OCI-LY7 (cell line): ENCODE measurements around the gene ZNF771. TPM values are rescaled to one million over a fixed set of nuclear protein-coding genes. Genes with fewer than 3 reads are reported as not detected.
A peak's percentile ranks its signal among the peaks of the same experiment; 100 is the strongest.

Source experiments
- BruUV-seq: library from RNA; stranded (reverse); fragments of 400-500 nt; replicated peaks from 2 replicates; lab custom pipeline; 2021; lab: Mats Ljungman, UMichigan
- CTCF ChIA-PET: fragments of 300-600 bp; sonication (Branson Sonifier 250); formaldehyde crosslinking; loops from one replicate; lab custom pipeline; 2022; ENCODE audit warnings: antibody characterized with exemption; ENCODE audit not compliant: unreplicated experiment; lab: Charles Lee
- POLR2A ChIA-PET: fragments of 300-600 bp; sonication (Branson Sonifier 250); formaldehyde crosslinking; loops from one replicate; lab custom pipeline; 2022; ENCODE audit warnings: antibody characterized with exemption; lab: Charles Lee
- DNase-seq: peaks from one replicate; pipeline ENCODE4 v3.0.0-alpha.2; 2015; ENCODE audit warnings: low spot score
- H2AFZ ChIP-seq: fragments of 200-600 bp; sonication (generic), shearing (Covaris generic); 2 replicates; pipeline ENCODE4 v1.6.1; 2014; ENCODE audit warnings: mild to moderate bottlenecking, antibody characterized with exemption, low read length, moderate library complexity
- H3K27ac ChIP-seq: fragments of 200-600 bp; sonication (generic); 2 replicates; pipeline ENCODE4 v1.5.1; 2014; ENCODE audit warnings: mixed run types, low read depth, mild to moderate bottlenecking, moderate library complexity, low read length, inconsistent platforms; ENCODE audit not compliant: poor library complexity, severe bottlenecking
- H3K36me3 ChIP-seq: fragments of 200-600 bp; sonication (generic); 2 replicates; pipeline ENCODE4 v1.6.1; 2014; ENCODE audit warnings: mild to moderate bottlenecking, antibody characterized with exemption, low read length, moderate library complexity, mixed read lengths; ENCODE audit not compliant: insufficient read depth
- H3K4me1 ChIP-seq: fragments of 200-600 bp; sonication (generic); 2 replicates; pipeline ENCODE4 v1.5.1; 2014; ENCODE audit warnings: mild to moderate bottlenecking, low read length; ENCODE audit not compliant: insufficient read depth, poor library complexity, severe bottlenecking
- H3K4me2 ChIP-seq: fragments of 200-600 bp; sonication (generic); 2 replicates; pipeline ENCODE4 v1.6.1; 2014; ENCODE audit warnings: mild to moderate bottlenecking, low read length
- H3K4me3 ChIP-seq: fragments of 200-600 bp; sonication (generic); 2 replicates; pipeline ENCODE4 v1.5.1; 2014; ENCODE audit warnings: mild to moderate bottlenecking, low read depth, low read length; ENCODE audit not compliant: poor library complexity, severe bottlenecking
- H3K79me2 ChIP-seq: fragments of 200-600 bp; sonication (generic); 2 replicates; pipeline ENCODE4 v1.6.1; 2016; ENCODE audit warnings: low read depth, mild to moderate bottlenecking, low read length, moderate library complexity, mixed read lengths; ENCODE audit not compliant: insufficient read depth
- H3K9me2 ChIP-seq: fragments of 200-600 bp; sonication (generic); 2 replicates; pipeline ENCODE4 v1.6.1; 2016; ENCODE audit warnings: mild to moderate bottlenecking, low read length, mixed read lengths; ENCODE audit not compliant: insufficient read depth
- H3K9me3 ChIP-seq: fragments of 200-600 bp; sonication (generic); 2 replicates; pipeline ENCODE4 v1.6.1; 2014; ENCODE audit warnings: mild to moderate bottlenecking, mixed run types, low read length, mixed read lengths
- H4K20me1 ChIP-seq: fragments of 200-600 bp; sonication (generic); 2 replicates; pipeline ENCODE4 v1.6.1; 2014; ENCODE audit warnings: mild to moderate bottlenecking, antibody characterized with exemption, low read length, moderate library complexity, mixed read lengths; ENCODE audit not compliant: insufficient read depth
- EZH2phosphoT487 ChIP-seq: fragments of 200-600 bp; sonication (generic); IDR thresholded peaks from 2 replicates; pipeline ENCODE4 v1.6.1; 2018; ENCODE audit warnings: low read depth, borderline replicate concordance, mild to moderate bottlenecking, mixed run types, antibody characterized with exemption, low read length, moderate library complexity, mixed read lengths
- intact Hi-C: fragments of 100-400 bp; cut with micrococcal nuclease; formaldehyde crosslinking; loops from one replicate; pipeline ENCODE4 v1.10.0; 2022; ENCODE audit not compliant: unreplicated experiment
- total RNA-seq, 2 experiments: library from RNA; depleted of rRNA in 1 of 2; stranded (reverse); fragments of >200 nt in 1 of 2; shearing (Covaris generic) in 1 of 2; gene quantifications; 2 replicates each; pipeline ENCODE4 v1.2.3, GENCODE V29; 2014 to 2022
- TF ChIP-seq, protein P1 (sequence below): fragments of 200-600 bp; sonication (generic); conservative IDR thresholded peaks from 2 replicates; pipeline ENCODE4 v1.5.1; 2014; ENCODE audit warnings: mild to moderate bottlenecking, antibody characterized with exemption, low read length, moderate library complexity, mixed read lengths

ZNF771 gene
- total RNA-seq, 2 experiments from 2014 or later: 6.4 to 10.8 TPM

DNA sequence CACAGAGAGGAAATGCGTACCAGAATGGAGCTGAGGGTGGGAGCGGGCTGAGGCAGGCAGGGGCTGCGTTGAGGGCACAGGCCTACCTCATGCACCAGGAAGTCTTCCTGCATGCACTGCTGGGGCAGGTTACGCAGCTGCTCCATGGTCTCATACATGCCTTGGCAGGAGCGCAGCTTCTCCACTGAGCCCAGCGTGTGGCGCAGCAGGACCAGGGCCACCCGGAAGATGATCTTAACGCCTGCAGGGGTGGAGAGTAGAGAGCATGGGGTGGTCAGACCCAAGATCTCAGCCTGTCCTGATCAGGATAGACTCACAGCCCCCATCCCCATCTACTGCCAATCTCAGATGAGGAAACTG lies 48.8 kb upstream of the ZNF771 start:
- DNase-seq: no peak
- ChIA-PET POLR2A (no interaction called here), CTCF (no interaction called here)
- Histone ChIP-seq H3K9me3 (no peaks in the 10 kb centered on the region), H3K79me2 (peaks cover 35% of the 10 kb centered on the region), H3K4me2 (no peak overlapping the region), H3K36me3 (peaks cover 79% of the 10 kb centered on the region), H3K9me2 (no peaks in the 10 kb centered on the region), H2AFZ (no peak overlapping the region), H3K27ac (no peak overlapping the region), H3K4me1 (peaks cover 30% of the 10 kb centered on the region), H3K4me3 (no peak overlapping the region), H4K20me1 (no peaks in the 10 kb centered on the region; the same call in 1 of the 2 replicates)
- intact Hi-C loops: loop anchor here (10.0 kb wide), 1 partner anchor 294 kb away; the partner anchor contains the start of gene ALDOA
- no peak for TF ChIP-seq EZH2phosphoT487
- TF ChIP-seq, protein P1, sequence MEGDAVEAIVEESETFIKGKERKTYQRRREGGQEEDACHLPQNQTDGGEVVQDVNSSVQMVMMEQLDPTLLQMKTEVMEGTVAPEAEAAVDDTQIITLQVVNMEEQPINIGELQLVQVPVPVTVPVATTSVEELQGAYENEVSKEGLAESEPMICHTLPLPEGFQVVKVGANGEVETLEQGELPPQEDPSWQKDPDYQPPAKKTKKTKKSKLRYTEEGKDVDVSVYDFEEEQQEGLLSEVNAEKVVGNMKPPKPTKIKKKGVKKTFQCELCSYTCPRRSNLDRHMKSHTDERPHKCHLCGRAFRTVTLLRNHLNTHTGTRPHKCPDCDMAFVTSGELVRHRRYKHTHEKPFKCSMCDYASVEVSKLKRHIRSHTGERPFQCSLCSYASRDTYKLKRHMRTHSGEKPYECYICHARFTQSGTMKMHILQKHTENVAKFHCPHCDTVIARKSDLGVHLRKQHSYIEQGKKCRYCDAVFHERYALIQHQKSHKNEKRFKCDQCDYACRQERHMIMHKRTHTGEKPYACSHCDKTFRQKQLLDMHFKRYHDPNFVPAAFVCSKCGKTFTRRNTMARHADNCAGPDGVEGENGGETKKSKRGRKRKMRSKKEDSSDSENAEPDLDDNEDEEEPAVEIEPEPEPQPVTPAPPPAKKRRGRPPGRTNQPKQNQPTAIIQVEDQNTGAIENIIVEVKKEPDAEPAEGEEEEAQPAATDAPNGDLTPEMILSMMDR: 0 out of 2 replicates have a peak, but pooled peaks have one; percentile 24
- BruUV-seq: no TSS peak

DNA sequence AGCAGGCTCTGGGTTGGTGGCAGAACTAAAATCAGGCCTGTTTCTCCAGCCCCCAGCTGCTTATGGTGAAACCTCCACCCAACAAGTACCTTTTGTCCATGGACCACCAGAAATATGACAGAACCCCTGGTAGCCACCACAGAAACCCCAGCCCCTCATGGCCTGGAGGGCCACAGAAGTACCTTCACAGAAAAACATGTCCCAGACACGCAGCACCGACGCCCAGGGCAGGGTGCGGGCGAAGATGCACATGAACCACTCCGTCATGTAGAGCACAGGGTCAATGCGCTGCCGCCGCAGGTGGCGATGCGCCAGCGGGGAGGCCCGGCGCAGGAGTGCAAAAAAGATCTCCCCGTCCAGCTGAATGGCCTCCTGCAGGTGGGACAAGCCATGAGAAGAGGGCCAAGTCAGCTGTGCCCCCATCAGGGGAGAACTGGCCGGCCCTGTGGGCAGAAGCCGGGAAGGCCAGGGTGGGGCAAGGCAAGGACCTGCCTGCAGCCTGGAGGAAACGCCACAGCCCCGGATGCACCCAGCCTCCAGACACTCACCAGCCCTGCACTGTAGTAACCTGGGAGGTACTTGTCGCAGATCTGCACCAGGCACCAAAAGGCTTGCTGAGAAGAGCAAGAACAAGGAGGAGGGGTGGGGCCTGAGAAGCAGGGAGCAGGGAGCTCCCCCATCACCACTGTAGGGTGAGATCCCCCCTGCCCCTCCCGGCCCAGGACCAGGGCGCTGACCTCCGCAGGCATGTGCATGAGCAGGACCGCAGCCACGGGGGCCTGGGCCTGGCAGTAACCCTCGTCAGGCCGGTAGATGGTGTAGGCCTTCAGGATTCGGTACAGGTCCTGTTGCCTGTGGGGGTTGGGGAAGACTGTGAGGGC lies 48.2 kb upstream of the ZNF771 start:
- POLR2A ChIA-PET: no interaction called here
- DNase-seq: no peak
- H3K4me3 ChIP-seq: no peak overlapping the region
- peaks cover 79% of the 10 kb centered on the region for H3K36me3 ChIP-seq
- H3K9me2 ChIP-seq: no peaks in the 10 kb centered on the region
- no peaks in the 10 kb centered on the region for H3K9me3 ChIP-seq
- peaks cover 23% of the 10 kb centered on the region for H3K4me1 ChIP-seq
- no peak overlapping the region for H2AFZ ChIP-seq
- intact Hi-C loops: loop anchor here (10.0 kb wide), 1 partner anchor 294 kb away; the partner anchor contains the start of gene ALDOA
- TF ChIP-seq, protein P1: no peak
- TF ChIP-seq EZH2phosphoT487: no peak
- CTCF ChIA-PET: no interaction called here
- no peak overlapping the region for H3K4me2 ChIP-seq
- peaks cover 32% of the 10 kb centered on the region for H3K79me2 ChIP-seq
- no TSS peak for BruUV-seq
- H3K27ac ChIP-seq: no peak overlapping the region
- no peaks in the 10 kb centered on the region; the same call in 1 of the 2 replicates for H4K20me1 ChIP-seq

DNA sequence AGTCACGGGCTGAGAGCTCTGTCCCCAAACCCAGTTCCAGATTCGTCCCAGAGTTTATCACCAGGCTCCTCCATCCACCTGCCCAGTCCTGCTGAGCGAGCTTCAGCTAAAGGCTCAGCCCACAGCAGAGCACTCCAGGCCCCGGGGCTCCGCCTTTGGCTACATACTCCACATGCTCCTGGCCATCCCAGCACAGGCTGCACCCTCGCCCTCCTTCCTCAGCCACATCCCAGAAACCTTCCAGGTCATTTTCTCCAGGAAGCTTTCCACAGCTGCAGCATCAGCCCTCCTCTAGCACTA lies 47.6 kb upstream of the ZNF771 start:
- intact Hi-C loops: loop anchor here (10.0 kb wide), 1 partner anchor 295 kb away; the partner anchor contains the start of gene ALDOA
- Histone ChIP-seq H3K4me3 (no peak overlapping the region), H3K79me2 (peaks cover 32% of the 10 kb centered on the region), H3K4me1 (peaks cover 25% of the 10 kb centered on the region), H3K9me3 (no peaks in the 10 kb centered on the region), H3K4me2 (no peak overlapping the region), H3K9me2 (no peaks in the 10 kb centered on the region), H3K27ac (no peak overlapping the region), H3K36me3 (peaks cover 85% of the 10 kb centered on the region), H2AFZ (no peak overlapping the region), H4K20me1 (no peaks in the 10 kb centered on the region; the same call in 1 of the 2 replicates)
- CTCF ChIA-PET: no interaction called here
- POLR2A ChIA-PET: no interaction called here
- DNase-seq: no peak
- no peak for TF ChIP-seq EZH2phosphoT487
- TF ChIP-seq, protein P1: no peak
- BruUV-seq: no TSS peak
